H9 (cell line): ENCODE data around the gene MRPL46. TPM values are rescaled to one million over a fixed set of nuclear protein-coding genes. Genes with fewer than 3 reads are reported as not detected.

Source experiments
- DNase-seq: peaks from one replicate; pipeline ENCODE4 v3.0.0-alpha.2; 2017
- H2AFZ ChIP-seq: one replicate; pipeline ENCODE4 v1.6.1; 2013; ENCODE audit warnings: mild to moderate bottlenecking, low read length, control low read depth, moderate library complexity
- H2AK5ac ChIP-seq: 2 replicates; pipeline ENCODE4 v1.6.1; 2013; ENCODE audit warnings: low read length, control low read depth, mixed read lengths; ENCODE audit not compliant: insufficient read length
- H2BK120ac ChIP-seq: one replicate; pipeline ENCODE4 v1.6.1; 2013; ENCODE audit warnings: low read depth, mild to moderate bottlenecking, low read length, control low read depth, inconsistent platforms; ENCODE audit not compliant: poor library complexity, severe bottlenecking
- H2BK12ac ChIP-seq: 2 replicates; pipeline ENCODE4 v1.6.1; 2013; ENCODE audit warnings: low read length, control low read depth, mixed read lengths, low read depth; ENCODE audit not compliant: insufficient read length
- H2BK15ac ChIP-seq: 2 replicates; pipeline ENCODE4 v1.6.1; 2013; ENCODE audit warnings: low read depth, low read length, control low read depth
- H2BK20ac ChIP-seq: one replicate; pipeline ENCODE4 v1.6.1; 2013; ENCODE audit warnings: low read depth, mild to moderate bottlenecking, low read length, control low read depth, inconsistent platforms; ENCODE audit not compliant: poor library complexity, severe bottlenecking
- H2BK5ac ChIP-seq: 2 replicates; pipeline ENCODE4 v1.6.1; 2013; ENCODE audit warnings: low read length, control low read depth, mixed read lengths; ENCODE audit not compliant: insufficient read length
- H3K14ac ChIP-seq: 2 replicates; pipeline ENCODE4 v1.6.1; 2013; ENCODE audit warnings: low read length, control low read depth; ENCODE audit not compliant: insufficient read depth
- H3K18ac ChIP-seq: 2 replicates; pipeline ENCODE4 v1.6.1; 2013; ENCODE audit warnings: low read depth, mild to moderate bottlenecking, mixed read lengths, low read length, control low read depth; ENCODE audit not compliant: insufficient read length
- H3K23ac ChIP-seq: 2 replicates; pipeline ENCODE4 v1.6.1; 2013; ENCODE audit warnings: low read length, control low read depth, mixed read lengths, low read depth; ENCODE audit not compliant: insufficient read length
- H3K23me2 ChIP-seq: 2 replicates; pipeline ENCODE4 v1.6.1; 2013; ENCODE audit warnings: low read depth, mild to moderate bottlenecking, mixed read lengths, low read length, control low read depth; ENCODE audit not compliant: insufficient read length, poor library complexity, severe bottlenecking
- H3K27ac ChIP-seq: 2 replicates; pipeline ENCODE4 v1.5.1; 2013; ENCODE audit warnings: low read length, control low read depth, mixed read lengths, low read depth; ENCODE audit not compliant: insufficient read length
- H3K27me3 ChIP-seq: 2 replicates; pipeline ENCODE4 v1.6.1; 2013; ENCODE audit warnings: low read length, control low read depth, inconsistent platforms; ENCODE audit not compliant: insufficient read depth
- H3K4ac ChIP-seq: 2 replicates; pipeline ENCODE4 v1.6.1; 2013; ENCODE audit warnings: low read depth, mild to moderate bottlenecking, control low read depth, inconsistent platforms, low read length, moderate library complexity
- H3K4me1 ChIP-seq: 2 replicates; pipeline ENCODE4 v1.6.1; 2013; ENCODE audit warnings: low read length, control low read depth, inconsistent platforms; ENCODE audit not compliant: insufficient read depth
- H3K4me2 ChIP-seq: 2 replicates; pipeline ENCODE4 v1.6.1; 2013; ENCODE audit warnings: low read length, control low read depth, mixed read lengths; ENCODE audit not compliant: insufficient read length, insufficient read depth
- H3K56ac ChIP-seq: 2 replicates; pipeline ENCODE4 v1.6.1; 2013; ENCODE audit warnings: low read depth, mild to moderate bottlenecking, mixed read lengths, low read length, control low read depth; ENCODE audit not compliant: insufficient read length
- H3K79me1 ChIP-seq: 2 replicates; pipeline ENCODE4 v1.6.1; 2013; ENCODE audit warnings: low read depth, mild to moderate bottlenecking, moderate library complexity, low read length, control low read depth, inconsistent platforms; ENCODE audit not compliant: insufficient read depth, poor library complexity, severe bottlenecking
- H3K79me2 ChIP-seq: 2 replicates; pipeline ENCODE4 v1.6.1; 2013; ENCODE audit warnings: low read length, control low read depth, inconsistent platforms; ENCODE audit not compliant: insufficient read depth
- H3K9ac ChIP-seq: 2 replicates; pipeline ENCODE4 v1.6.1; 2013; ENCODE audit warnings: low read length, control low read depth, mixed read lengths; ENCODE audit not compliant: insufficient read length; ENCODE audit errors: extremely low read depth
- H3K9me3 ChIP-seq: one replicate; pipeline ENCODE4 v1.6.1; 2013; ENCODE audit warnings: low read depth, low read length, inconsistent platforms; ENCODE audit not compliant: control insufficient read depth
- H3T11ph ChIP-seq: one replicate; pipeline ENCODE4 v1.6.1; 2013; ENCODE audit warnings: mild to moderate bottlenecking, low read length, control low read depth, inconsistent platforms
- H4K20me1 ChIP-seq: one replicate; pipeline ENCODE4 v1.6.1; 2013; ENCODE audit not compliant: control insufficient read depth, insufficient read length, insufficient read depth
- H4K5ac ChIP-seq: 2 replicates; pipeline ENCODE4 v1.6.1; 2013; ENCODE audit warnings: low read depth, mild to moderate bottlenecking, mixed read lengths, low read length, control low read depth; ENCODE audit not compliant: insufficient read length
- H4K8ac ChIP-seq: replicated peaks from 2 replicates; pipeline ENCODE4 v1.6.1; 2013; ENCODE audit warnings: low read length, control low read depth, mixed read lengths, low read depth; ENCODE audit not compliant: insufficient read length
- H4K91ac ChIP-seq: 2 replicates; pipeline ENCODE4 v1.6.1; 2013; ENCODE audit warnings: low read depth, mild to moderate bottlenecking, moderate library complexity, mixed read lengths, low read length, control low read depth; ENCODE audit not compliant: insufficient read length
- H3K27ac Mint-ChIP-seq, 3 experiments: 2 replicates in 2 of 3; 3 replicates in 1 of 3; pipeline ENCODE4 v1.8.0; 2020 to 2021; ENCODE audit warnings: mixed read lengths in 3 of 3, mild to moderate bottlenecking in 1 of 3, moderate library complexity in 1 of 3
- H3K27me3 Mint-ChIP-seq: 2 replicates; pipeline ENCODE4 v1.8.0; 2021; ENCODE audit warnings: low read depth, mild to moderate bottlenecking, moderate library complexity, mixed read lengths
- H3K36me3 Mint-ChIP-seq, 3 experiments: 2 replicates in 2 of 3; 3 replicates in 1 of 3; pipeline ENCODE4 v1.8.0; 2020 to 2021; ENCODE audit warnings: low read depth in 3 of 3, mixed read lengths in 3 of 3; ENCODE audit not compliant: insufficient read depth in 1 of 3
- H3K4me1 Mint-ChIP-seq, 2 experiments: 2 replicates each; pipeline ENCODE4 v1.8.0; 2020; ENCODE audit warnings: mixed read lengths in 2 of 2
- H3K4me3 Mint-ChIP-seq, 2 experiments: 2 replicates in 1 of 2; 3 replicates in 1 of 2; pipeline ENCODE4 v1.8.0; 2020 to 2021; ENCODE audit warnings: mild to moderate bottlenecking in 2 of 2, mixed read lengths in 2 of 2, moderate library complexity in 1 of 2
- H3K9me3 Mint-ChIP-seq, 2 experiments: 2 replicates in 1 of 2; 3 replicates in 1 of 2; pipeline ENCODE4 v1.8.0; 2020; ENCODE audit warnings: mild to moderate bottlenecking in 2 of 2, mixed read lengths in 2 of 2, moderate library complexity in 1 of 2
- CTCF ChIP-seq: fragments of 200-600 bp; sonication (generic); conservative IDR thresholded peaks from 3 replicates; pipeline ENCODE4 v1.8.0; 2021; ENCODE audit warnings: antibody characterized with exemption, mild to moderate bottlenecking
- WGBS: extraction: QIAGEN DNeasy Blood & Tissue Kit; methylation state at CpG from one replicate; pipeline ENCODE4 v1.1.7; 2013; ENCODE audit warnings: missing lambda C conversion rate, low lambda C conversion rate, mixed read lengths; ENCODE audit not compliant: insufficient read length; ENCODE audit errors: extremely low coverage; 5-methylcytosine and 5-hydroxymethylcytosine counted together
- total RNA-seq: library from RNA; stranded (reverse); gene quantifications from 2 replicates; pipeline ENCODE4 v1.2.1, GENCODE V29; 2021

Gene MRPL46
- total RNA-seq, 1 experiment from 2014 or later: 29.3 TPM

DNA sequence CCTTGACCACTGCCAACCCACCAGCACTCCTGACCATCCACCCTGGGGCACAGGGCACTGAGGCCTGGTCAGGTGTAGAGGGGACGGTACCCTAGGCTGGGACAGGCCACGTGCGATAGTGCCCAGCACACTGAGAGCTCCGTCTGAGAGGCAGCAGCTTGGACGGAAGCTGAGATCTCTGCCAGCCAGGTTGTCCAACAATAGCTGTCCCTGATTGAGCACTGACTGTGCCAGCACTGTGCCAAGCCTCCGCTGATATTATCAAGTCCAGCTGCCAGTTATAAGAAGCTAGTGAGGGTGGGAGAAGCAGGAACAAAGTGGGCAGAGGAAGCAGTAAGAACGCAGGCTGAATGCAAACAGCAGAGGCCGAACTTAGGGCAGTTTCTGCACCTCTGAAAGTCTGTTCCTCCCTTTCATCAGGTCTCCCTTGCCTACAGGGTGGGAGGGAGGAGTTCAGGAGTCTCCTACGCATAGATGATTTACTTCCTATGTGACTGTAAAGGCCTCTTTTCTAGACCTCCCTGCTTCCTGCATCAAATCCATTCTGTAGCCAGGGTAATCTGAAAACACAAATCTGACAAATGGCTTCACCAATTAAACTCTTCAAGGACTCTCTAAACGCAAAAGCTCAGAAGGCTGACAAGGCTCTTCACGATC, 30.0 kb upstream of the MRPL46 start:
- Histone ChIP-seq H3K9me3 (no peaks in the 10 kb centered on the region), H3K4ac (no peak overlapping the region), H3K79me2 (no peaks in the 10 kb centered on the region), H2BK120ac (no peak overlapping the region), H2BK12ac (no peak overlapping the region), H2AK5ac (no peak overlapping the region), H3K23me2 (no peaks in the 10 kb centered on the region), H2BK20ac (no peak overlapping the region), H2BK15ac (no peak overlapping the region), H4K20me1 (no peaks in the 10 kb centered on the region), H3K56ac (no peak overlapping the region), H4K8ac (no peak overlapping the region), H3K27ac (no peak overlapping the region), H3K18ac (no peak overlapping the region), H3K79me1 (no peaks in the 10 kb centered on the region), H2AFZ (no peak overlapping the region), H3T11ph (no peak overlapping the region), H3K23ac (no peak overlapping the region), H3K9ac (no peak overlapping the region), H3K4me2 (no peak overlapping the region), H4K91ac (no peak overlapping the region), H4K5ac (no peak overlapping the region), H3K27me3 (no peaks in the 10 kb centered on the region), H2BK5ac (no peak overlapping the region), H3K14ac (no peak overlapping the region), H3K4me1 (no peaks in the 10 kb centered on the region)
- Mint-ChIP-seq H3K4me3 (no peak overlapping the region), H3K4me1 (peaks cover 4 to 13% of the 10 kb centered on the region in 2 experiments), H3K36me3 (peaks cover 0 to 2% (median 0%) of the 10 kb centered on the region in 3 experiments; a peak in 1 of 7 replicates), H3K27me3 (peaks cover 2% of the 10 kb centered on the region; the same call in 1 of the 2 replicates), H3K9me3 (no peaks in the 10 kb centered on the region), H3K27ac (no peak overlapping the region; a peak in 1 of 7 replicates)
- no peak for TF ChIP-seq CTCF
- no peak for DNase-seq
- WGBS: no CpG with 5 or more reads among the region's 11 CpGs
